ENCODE results near the gene RFX2.

GRCh38 chr19:6100284-6100915 is 9.9 kb downstream of the RFX2 start:
- no peak for TF ChIP-seq CTCF (IDR thresholded peaks at IDR 0.05)
- no peak for TF ChIP-seq EP300 (IDR thresholded peaks at IDR 0.05)
